ENCODE results near the gene KLK13.

KLK13 gene

GRCh38 chr19:51034704-51035103 is 30.2 kb downstream of the KLK13 start, which contains the start of gene KLK12:
Gene KLK12 (minus strand): TSS chr19:51035002. CDS start chr19:51034621, 381 bp downstream.
- no peaks in the 10 kb centered on the region for H3K9me3 ChIP-seq (ENCODE audit: control insufficient read depth, low read length)
- WGBS, 2 experiments: 75 to 79% methylated on average over 11 of the region's 11 CpGs
- no peaks in the 10 kb centered on the region for H3K27me3 ChIP-seq (ENCODE audit: control insufficient read depth, insufficient read depth, low read length, poor library complexity, severe bottlenecking)
- H3K4me1 ChIP-seq (ENCODE audit: control insufficient read depth, insufficient read depth, low read length): no peaks in the 10 kb centered on the region
- no peak within 1 kb of the TSS for H3K4me3 ChIP-seq (ENCODE audit: insufficient read depth, low read depth, low read length)
- H3K27ac ChIP-seq (ENCODE audit: insufficient read depth, low read depth, low read length, poor library complexity, severe bottlenecking): no peak within 1 kb of the TSS
- no peaks in the 10 kb centered on the region for H3K36me3 ChIP-seq (ENCODE audit: control insufficient read depth, insufficient read depth, low read length)

- Histone ChIP-seq H3K9me3 (ENCODE audit: control insufficient read depth, low read length) (no peaks in the 10 kb centered on the region), H3K4me3 (ENCODE audit: insufficient read depth, low read depth, low read length) (no peak overlapping the region), H3K4me1 (ENCODE audit: control insufficient read depth, insufficient read depth, low read length) (peaks cover 9% of the 10 kb centered on the region), H3K27me3 (ENCODE audit: control insufficient read depth, insufficient read depth, low read length, poor library complexity, severe bottlenecking) (no peaks in the 10 kb centered on the region), H3K27ac (ENCODE audit: insufficient read depth, low read depth, low read length, poor library complexity, severe bottlenecking) (no peak overlapping the region), H3K36me3 (ENCODE audit: control insufficient read depth, insufficient read depth, low read length) (no peaks in the 10 kb centered on the region)
- WGBS, 2 experiments: 93 to 94% methylated on average over 28 of the region's 28 CpGs
Observed at GRCh38 chr19:51031880-51032225, 33.0 kb downstream of the KLK13 start.

GRCh38 chr19:51031220-51031879 is 33.5 kb downstream of the KLK13 start:
- Histone ChIP-seq H3K4me3 (ENCODE audit: insufficient read depth, low read depth, low read length) (no peak overlapping the region), H3K36me3 (ENCODE audit: control insufficient read depth, insufficient read depth, low read length) (no peaks in the 10 kb centered on the region), H3K27ac (ENCODE audit: insufficient read depth, low read depth, low read length, poor library complexity, severe bottlenecking) (no peak overlapping the region), H3K27me3 (ENCODE audit: control insufficient read depth, insufficient read depth, low read length, poor library complexity, severe bottlenecking) (no peaks in the 10 kb centered on the region), H3K4me1 (ENCODE audit: control insufficient read depth, insufficient read depth, low read length) (peaks cover 14% of the 10 kb centered on the region), H3K9me3 (ENCODE audit: control insufficient read depth, low read length) (no peaks in the 10 kb centered on the region)
- WGBS, 2 experiments: 87 to 93% methylated on average over 6 to 7 of the region's 7 CpGs

GRCh38 chr19:51030631-51031030 is 34.3 kb downstream of the KLK13 start:
- 90 to 92% methylated on average over 13 of the region's 13 CpGs for WGBS, 2 experiments
- Histone ChIP-seq H3K27me3 (ENCODE audit: control insufficient read depth, insufficient read depth, low read length, poor library complexity, severe bottlenecking) (no peaks in the 10 kb centered on the region), H3K4me1 (ENCODE audit: control insufficient read depth, insufficient read depth, low read length) (peaks cover 21% of the 10 kb centered on the region), H3K4me3 (ENCODE audit: insufficient read depth, low read depth, low read length) (no peak overlapping the region), H3K27ac (ENCODE audit: insufficient read depth, low read depth, low read length, poor library complexity, severe bottlenecking) (no peak overlapping the region), H3K36me3 (ENCODE audit: control insufficient read depth, insufficient read depth, low read length) (no peaks in the 10 kb centered on the region), H3K9me3 (ENCODE audit: control insufficient read depth, low read length) (no peaks in the 10 kb centered on the region)

- WGBS, 2 experiments: 93% methylated on average over 2 of the region's 2 CpGs
- H3K27ac ChIP-seq (ENCODE audit: insufficient read depth, low read depth, low read length, poor library complexity, severe bottlenecking): no peak overlapping the region
Observed at GRCh38 chr19:51029718-51030117, 35.2 kb downstream of the KLK13 start.

GRCh38 chr19:51027873-51028272 is 37.0 kb downstream of the KLK13 start:
- H3K36me3 ChIP-seq (ENCODE audit: control insufficient read depth, insufficient read depth, low read length): no peaks in the 10 kb centered on the region
- peaks cover 25% of the 10 kb centered on the region for H3K4me1 ChIP-seq (ENCODE audit: control insufficient read depth, insufficient read depth, low read length)
- H3K4me3 ChIP-seq (ENCODE audit: insufficient read depth, low read depth, low read length): no peak overlapping the region
- no peaks in the 10 kb centered on the region for H3K9me3 ChIP-seq (ENCODE audit: control insufficient read depth, low read length)
- no peaks in the 10 kb centered on the region for H3K27me3 ChIP-seq (ENCODE audit: control insufficient read depth, insufficient read depth, low read length, poor library complexity, severe bottlenecking)
- 78 to 81% methylated on average over 4 to 5 of the region's 5 CpGs for WGBS, 2 experiments
- H3K27ac ChIP-seq (ENCODE audit: insufficient read depth, low read depth, low read length, poor library complexity, severe bottlenecking): no peak overlapping the region

More at GRCh38 chr19:51029718-51030117, 35.2 kb downstream of the KLK13 start:
- H3K9me3 ChIP-seq (ENCODE audit: control insufficient read depth, low read length): no peaks in the 10 kb centered on the region
- H3K36me3 ChIP-seq (ENCODE audit: control insufficient read depth, insufficient read depth, low read length): no peaks in the 10 kb centered on the region
- no peaks in the 10 kb centered on the region for H3K27me3 ChIP-seq (ENCODE audit: control insufficient read depth, insufficient read depth, low read length, poor library complexity, severe bottlenecking)
- peaks cover 25% of the 10 kb centered on the region for H3K4me1 ChIP-seq (ENCODE audit: control insufficient read depth, insufficient read depth, low read length)
- no peak overlapping the region for H3K4me3 ChIP-seq (ENCODE audit: insufficient read depth, low read depth, low read length)

GRCh38 chr19:51027126-51027806 is 37.6 kb downstream of the KLK13 start:
- H3K27ac ChIP-seq (ENCODE audit: insufficient read depth, low read depth, low read length, poor library complexity, severe bottlenecking): no peak overlapping the region
- no peaks in the 10 kb centered on the region for H3K27me3 ChIP-seq (ENCODE audit: control insufficient read depth, insufficient read depth, low read length, poor library complexity, severe bottlenecking)
- H3K36me3 ChIP-seq (ENCODE audit: control insufficient read depth, insufficient read depth, low read length): no peaks in the 10 kb centered on the region
- WGBS, 2 experiments: 77 to 84% methylated on average over 14 of the region's 14 CpGs
- H3K4me3 ChIP-seq (ENCODE audit: insufficient read depth, low read depth, low read length): no peak overlapping the region
- peaks cover 25% of the 10 kb centered on the region for H3K4me1 ChIP-seq (ENCODE audit: control insufficient read depth, insufficient read depth, low read length)
- no peaks in the 10 kb centered on the region for H3K9me3 ChIP-seq (ENCODE audit: control insufficient read depth, low read length)

GRCh38 chr19:51026554-51026831 is 38.4 kb downstream of the KLK13 start, which contains the start of gene KLK11:
Gene KLK11 (minus strand): TSS chr19:51026616. CDS start chr19:51025631, 985 bp downstream.
- H3K27ac ChIP-seq (ENCODE audit: insufficient read depth, low read depth, low read length, poor library complexity, severe bottlenecking): no peak within 1 kb of the TSS
- 91 to 92% methylated on average over 11 of the region's 11 CpGs for WGBS, 2 experiments
- H3K4me1 ChIP-seq (ENCODE audit: control insufficient read depth, insufficient read depth, low read length): peaks cover 25% of the 10 kb centered on the region

GRCh38 chr19:51025809-51026553 is 38.9 kb downstream of the KLK13 start:
- Histone ChIP-seq H3K27ac (ENCODE audit: insufficient read depth, low read depth, low read length, poor library complexity, severe bottlenecking) (no peak overlapping the region), H3K36me3 (ENCODE audit: control insufficient read depth, insufficient read depth, low read length) (no peaks in the 10 kb centered on the region), H3K4me3 (ENCODE audit: insufficient read depth, low read depth, low read length) (no peak overlapping the region), H3K27me3 (ENCODE audit: control insufficient read depth, insufficient read depth, low read length, poor library complexity, severe bottlenecking) (no peaks in the 10 kb centered on the region), H3K4me1 (ENCODE audit: control insufficient read depth, insufficient read depth, low read length) (peaks cover 25% of the 10 kb centered on the region), H3K9me3 (ENCODE audit: control insufficient read depth, low read length) (no peaks in the 10 kb centered on the region)
- WGBS, 2 experiments: 84 to 87% methylated on average over 18 of the region's 18 CpGs

More at GRCh38 chr19:51026554-51026831, 38.4 kb downstream of the KLK13 start, which contains the start of gene KLK11:
- no peaks in the 10 kb centered on the region for H3K36me3 ChIP-seq (ENCODE audit: control insufficient read depth, insufficient read depth, low read length)
- no peak within 1 kb of the TSS for H3K4me3 ChIP-seq (ENCODE audit: insufficient read depth, low read depth, low read length)
- no peaks in the 10 kb centered on the region for H3K27me3 ChIP-seq (ENCODE audit: control insufficient read depth, insufficient read depth, low read length, poor library complexity, severe bottlenecking)
- H3K9me3 ChIP-seq (ENCODE audit: control insufficient read depth, low read length): no peaks in the 10 kb centered on the region

GRCh38 chr19:51025401-51025800 is 39.5 kb downstream of the KLK13 start:
- Histone ChIP-seq H3K9me3 (ENCODE audit: control insufficient read depth, low read length) (no peaks in the 10 kb centered on the region), H3K4me1 (ENCODE audit: control insufficient read depth, insufficient read depth, low read length) (peaks cover 25% of the 10 kb centered on the region), H3K36me3 (ENCODE audit: control insufficient read depth, insufficient read depth, low read length) (no peaks in the 10 kb centered on the region), H3K27me3 (ENCODE audit: control insufficient read depth, insufficient read depth, low read length, poor library complexity, severe bottlenecking) (peaks cover 6% of the 10 kb centered on the region), H3K27ac (ENCODE audit: insufficient read depth, low read depth, low read length, poor library complexity, severe bottlenecking) (no peak overlapping the region), H3K4me3 (ENCODE audit: insufficient read depth, low read depth, low read length) (no peak overlapping the region)
- WGBS, 2 experiments: 85 to 87% methylated on average over 5 to 6 of the region's 6 CpGs

All from ectodermal cell (in vitro differentiated cells).